GM20000 (cell line): ENCODE data around the gene CTNNA3.

ENCODE experiments used
- DNase-seq: peaks from one replicate; pipeline ENCODE4 v3.0.0; 2012; ENCODE audit warnings: low spot score
- TF ChIP-seq, protein P1 (sequence below): IDR thresholded peaks from 2 replicates; pipeline ENCODE4 v1.5.1; 2012; ENCODE audit warnings: mild to moderate bottlenecking, control low read depth; ENCODE audit errors: extremely low read depth, missing control alignments

The CTNNA3 gene

DNA sequence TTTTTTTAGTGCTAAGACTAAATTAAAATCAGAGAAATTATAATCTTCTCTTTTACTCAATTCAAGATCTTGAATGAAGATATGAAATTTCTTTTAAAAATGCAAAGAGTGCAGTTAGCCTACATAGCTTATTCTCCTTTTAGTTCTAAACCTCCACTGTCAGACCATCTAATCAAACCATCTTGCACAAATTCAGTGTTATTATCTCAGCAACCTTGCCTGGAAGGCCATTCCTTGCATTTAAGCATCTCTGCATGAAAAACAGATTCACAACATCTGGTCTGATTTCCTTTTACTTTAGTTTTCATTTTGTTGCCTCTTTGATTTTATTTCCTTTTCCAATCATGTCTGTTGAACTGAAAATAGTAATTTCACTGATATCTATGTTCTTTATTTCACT is 1297.3 kb downstream of the CTNNA3 start:
- DNase-seq, result no peak
- TF ChIP-seq, protein P1, sequence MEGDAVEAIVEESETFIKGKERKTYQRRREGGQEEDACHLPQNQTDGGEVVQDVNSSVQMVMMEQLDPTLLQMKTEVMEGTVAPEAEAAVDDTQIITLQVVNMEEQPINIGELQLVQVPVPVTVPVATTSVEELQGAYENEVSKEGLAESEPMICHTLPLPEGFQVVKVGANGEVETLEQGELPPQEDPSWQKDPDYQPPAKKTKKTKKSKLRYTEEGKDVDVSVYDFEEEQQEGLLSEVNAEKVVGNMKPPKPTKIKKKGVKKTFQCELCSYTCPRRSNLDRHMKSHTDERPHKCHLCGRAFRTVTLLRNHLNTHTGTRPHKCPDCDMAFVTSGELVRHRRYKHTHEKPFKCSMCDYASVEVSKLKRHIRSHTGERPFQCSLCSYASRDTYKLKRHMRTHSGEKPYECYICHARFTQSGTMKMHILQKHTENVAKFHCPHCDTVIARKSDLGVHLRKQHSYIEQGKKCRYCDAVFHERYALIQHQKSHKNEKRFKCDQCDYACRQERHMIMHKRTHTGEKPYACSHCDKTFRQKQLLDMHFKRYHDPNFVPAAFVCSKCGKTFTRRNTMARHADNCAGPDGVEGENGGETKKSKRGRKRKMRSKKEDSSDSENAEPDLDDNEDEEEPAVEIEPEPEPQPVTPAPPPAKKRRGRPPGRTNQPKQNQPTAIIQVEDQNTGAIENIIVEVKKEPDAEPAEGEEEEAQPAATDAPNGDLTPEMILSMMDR, result no peak

DNA sequence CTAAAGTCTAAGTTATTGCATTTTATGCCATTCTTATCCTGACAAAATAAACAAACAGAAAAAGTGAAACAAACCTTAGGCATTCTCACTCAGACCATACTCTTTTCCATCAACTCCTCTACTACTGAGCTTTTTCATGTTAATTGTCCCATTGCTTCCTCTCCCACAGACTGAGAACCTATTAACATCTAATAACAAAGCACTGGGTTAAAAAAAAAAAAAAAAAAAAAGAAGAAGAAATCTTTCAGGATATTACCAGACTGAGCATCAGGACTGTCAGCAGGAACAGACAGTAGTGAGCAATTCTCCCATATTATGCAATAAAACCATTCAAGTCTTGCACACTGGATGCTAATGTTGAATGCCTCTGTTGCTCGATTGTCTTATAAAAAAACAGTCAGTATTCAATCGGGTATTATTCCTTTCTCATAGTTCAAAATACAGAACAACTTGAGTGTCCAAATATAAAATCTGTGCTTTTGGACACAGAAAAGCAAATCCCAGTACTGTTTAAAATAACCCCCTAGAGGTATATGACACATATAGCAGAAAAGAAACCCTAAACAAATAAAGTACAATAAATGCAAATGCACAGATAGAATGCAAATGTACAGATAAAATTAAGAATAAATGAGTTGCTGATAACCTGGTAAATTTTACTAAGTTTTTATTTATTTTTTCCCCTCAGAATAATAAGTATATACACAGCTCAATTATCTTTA is 1301.5 kb downstream of the CTNNA3 start:
- DNase-seq, result no peak
- TF ChIP-seq, protein P1, result no peak

DNA sequence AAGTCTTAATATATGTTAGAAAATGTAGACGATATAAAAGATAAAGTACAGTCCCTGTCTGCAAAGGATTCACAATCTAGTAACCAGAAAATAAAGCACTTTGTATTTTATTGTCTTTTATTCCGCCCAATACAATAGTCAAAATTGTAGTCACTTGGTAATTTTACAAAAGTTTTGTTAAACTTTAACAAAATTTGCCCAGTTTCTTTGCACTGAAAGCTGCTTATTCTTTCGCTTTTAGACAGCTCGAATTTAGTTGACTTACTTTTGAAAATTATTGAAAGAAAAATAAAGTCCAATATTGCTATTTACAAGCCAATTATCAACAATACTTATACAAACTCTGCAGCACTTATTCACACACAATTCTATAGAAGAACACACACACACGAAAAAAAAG is 1305.1 kb downstream of the CTNNA3 start:
- TF ChIP-seq, protein P1, result no peak
- DNase-seq, result no peak

DNA sequence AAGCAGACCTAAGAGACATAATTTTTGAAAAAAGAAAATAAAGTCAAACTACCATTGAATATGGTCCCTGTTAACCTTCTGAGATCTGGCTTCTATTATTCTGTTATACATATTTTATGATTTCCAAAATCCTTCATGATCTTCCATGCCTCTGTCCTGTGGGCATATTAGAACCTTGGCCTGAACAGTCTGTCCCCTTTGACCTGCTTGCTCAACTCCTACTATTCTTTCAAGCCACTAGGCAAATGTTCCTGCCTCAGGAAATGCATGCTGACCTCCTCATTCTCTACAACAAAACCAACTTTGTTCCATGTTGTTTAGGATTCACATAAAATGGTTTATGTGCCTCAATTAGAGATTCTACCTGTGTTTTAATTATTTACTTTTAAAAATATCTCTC is 1315.0 kb downstream of the CTNNA3 start:
- DNase-seq, result no peak
- TF ChIP-seq, protein P1, result no peak

DNA sequence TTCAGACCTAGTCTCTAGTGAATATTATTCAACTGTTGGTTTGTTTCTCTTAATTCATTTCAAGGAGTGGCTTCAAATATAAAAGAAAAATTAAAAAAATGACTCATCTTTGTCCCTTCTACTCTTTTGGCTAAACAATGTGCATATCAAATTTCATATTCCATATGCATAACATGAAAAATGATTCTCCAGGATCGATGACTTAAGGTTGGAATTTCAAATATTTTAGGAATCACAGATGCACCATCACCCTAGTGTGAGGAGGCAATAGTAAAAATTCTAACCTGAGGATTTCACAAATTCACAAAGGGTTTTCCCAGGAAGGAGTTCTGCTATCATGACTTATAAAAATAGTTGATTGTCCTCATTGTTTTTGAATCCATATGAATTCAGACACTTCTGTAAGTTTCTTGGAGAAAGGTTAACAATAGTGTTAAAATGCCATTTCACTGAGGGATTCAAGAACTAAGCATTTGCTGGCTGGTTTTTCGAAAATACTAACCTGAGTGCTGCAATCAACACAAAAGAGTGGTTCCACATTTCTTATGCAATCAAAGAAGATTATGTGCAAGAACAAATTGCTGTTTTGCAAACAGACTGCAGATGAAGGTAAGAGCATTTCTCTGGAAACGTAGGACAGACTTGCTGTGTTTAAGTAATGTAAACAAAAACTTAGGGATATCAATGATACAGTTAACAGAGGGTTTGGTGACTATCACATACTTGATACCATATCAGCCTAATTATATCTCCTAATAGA is 1317.7 kb downstream of the CTNNA3 start:
- TF ChIP-seq, protein P1, result no peak

DNA sequence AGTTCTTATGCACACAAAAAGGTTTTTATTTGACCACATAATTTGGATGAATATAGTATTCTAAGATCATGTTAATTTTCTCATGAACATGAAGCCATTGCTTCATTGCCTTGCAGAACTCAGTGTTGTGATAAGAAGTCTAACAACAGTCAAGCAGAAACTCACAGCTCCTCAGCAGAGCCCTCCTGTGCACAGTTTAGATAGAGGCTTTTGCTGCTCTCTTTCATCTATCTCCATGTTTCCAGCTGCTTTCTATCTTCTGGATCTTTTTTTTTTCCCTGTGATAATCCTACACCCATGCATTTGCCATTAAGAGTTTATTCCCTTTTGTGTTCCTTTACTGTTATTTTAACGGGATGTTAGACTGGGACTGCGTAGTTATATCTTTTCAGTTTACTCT is 1327.8 kb downstream of the CTNNA3 start:
- TF ChIP-seq, protein P1, result no peak
- DNase-seq, result no peak

More for the DNA sequence above, 1317.7 kb downstream of the CTNNA3 start:
- DNase-seq, result no peak

DNA sequence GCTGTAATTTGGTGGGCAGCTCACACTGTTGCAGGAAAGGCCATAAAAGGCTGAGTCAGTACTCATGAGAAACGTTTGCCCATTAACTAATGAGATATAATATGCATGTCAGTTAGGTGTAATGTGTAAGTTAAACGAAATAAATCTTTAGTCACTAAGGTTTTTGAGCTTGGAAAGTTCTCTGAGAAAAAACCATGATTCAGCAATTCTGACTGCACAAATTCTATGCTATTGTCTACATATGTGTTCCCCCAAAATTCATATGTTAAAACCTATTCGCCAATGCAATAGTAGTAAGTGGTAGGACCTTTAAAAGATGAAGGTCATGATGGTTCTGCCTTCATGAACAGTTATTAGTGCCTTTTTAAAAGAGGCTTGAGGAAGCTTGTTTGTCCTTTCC is 1329.8 kb downstream of the CTNNA3 start:
- DNase-seq, result no peak
- TF ChIP-seq, protein P1, result no peak
